PC-9 (cell line): ENCODE measurements around the gene NOXA1.

Source experiments
- CTCF ChIP-seq: fragments of 200-600 bp; sonication (generic); conservative IDR thresholded peaks from 2 replicates; pipeline ENCODE4 v1.6.1; 2017; ENCODE audit warnings: mixed run types, antibody characterized with exemption, mild to moderate bottlenecking, moderate library complexity
- EZH2 ChIP-seq: fragments of 200-600 bp; sonication (generic); IDR thresholded peaks from 2 replicates; pipeline ENCODE4 v1.8.0; 2017; ENCODE audit warnings: antibody characterized with exemption, low read depth

- TF ChIP-seq CTCF: peak; percentile 63
- no peak for TF ChIP-seq EZH2
Measured at GRCh38 chr9:137422604-137423513, at the start of gene NOXA1, which contains the start of gene EXD3.
